Stimulated activated CD4-positive, alpha-beta T cell treated with anti-CD3 and anti-CD28 coated beads, Interleukin-1b, Interleukin-23, amount 100 ng/mL, for 1 hour (primary cell): ENCODE results near the gene PTGR1.
"Not testable (repeated sequence)": the region's sequence is repeated elsewhere in the genome, so short reads cannot be mapped to it uniquely, and the experiment has no call there.

Experiments used
- DNase-seq, 2 donors: peaks; one replicate each; pipeline ENCODE4 v3.0.0-alpha.2; 2020; ENCODE audit warnings: low read depth in 2 of 2

Gene PTGR1

GRCh38 chr9:111599092-111599954 is at the start of gene PTGR1:
PTGR1 (minus strand) TSS chr9:111599647; CDS start chr9:111597422, 2,225 bp downstream.
- DNase-seq, result no peak

GRCh38 chr9:111649016-111649415 is 49.6 kb upstream of the PTGR1 start:
- DNase-seq, result no peak

GRCh38 chr9:111648066-111648465 is 48.6 kb upstream of the PTGR1 start:
- no peak for DNase-seq

- no peak for DNase-seq
These were observed 47.0 kb upstream of the PTGR1 start for GRCh38 chr9:111646417-111646816.

GRCh38 chr9:111645806-111646205 is 46.4 kb upstream of the PTGR1 start:
- DNase-seq, result no peak

GRCh38 chr9:111644195-111644772 is 44.8 kb upstream of the PTGR1 start:
- no peak for DNase-seq

GRCh38 chr9:111637421-111637950 is 38.0 kb upstream of the PTGR1 start:
- DNase-seq, result no peak

GRCh38 chr9:111634860-111635259 is 35.4 kb upstream of the PTGR1 start:
- DNase-seq, result no peak

- DNase-seq, result no peak
These were observed 33.9 kb upstream of the PTGR1 start for GRCh38 chr9:111633389-111633736.

- no peak for DNase-seq
These were observed 33.4 kb upstream of the PTGR1 start for GRCh38 chr9:111632695-111633388.

GRCh38 chr9:111632060-111632459 is 32.6 kb upstream of the PTGR1 start:
- no peak for DNase-seq

GRCh38 chr9:111631214-111631971 is 31.9 kb upstream of the PTGR1 start, which contains the start of gene DNAJC25:
DNAJC25 (plus strand) TSS chr9:111631334; CDS start chr9:111631408, 74 bp downstream.
- DNase-seq, result peak; percentile 83 to 92

GRCh38 chr9:111630964-111631213 is 31.4 kb upstream of the PTGR1 start:
- no peak for DNase-seq

GRCh38 chr9:111630182-111630963 is 30.9 kb upstream of the PTGR1 start:
- DNase-seq, result no peak

- DNase-seq, result no peak
These were observed 29.0 kb upstream of the PTGR1 start for GRCh38 chr9:111628411-111628810.

GRCh38 chr9:111627260-111627963 is 28.0 kb upstream of the PTGR1 start:
- no peak for DNase-seq

GRCh38 chr9:111622626-111623025 is 23.2 kb upstream of the PTGR1 start:
- DNase-seq, result no peak

GRCh38 chr9:111621895-111622480 is 22.5 kb upstream of the PTGR1 start:
- no peak for DNase-seq

GRCh38 chr9:111617349-111617748 is 17.9 kb upstream of the PTGR1 start:
- not testable (repeated sequence) for DNase-seq

- no peak for DNase-seq
These were observed 16.5 kb upstream of the PTGR1 start for GRCh38 chr9:111615928-111616327.
